ENCODE results near the gene PDZD2.

Gene PDZD2

GRCh38 chr5:31776976-31777651, 138.2 kb downstream of the PDZD2 start:
- no peak for FAIRE-seq

GRCh38 chr5:31781772-31782171, 142.8 kb downstream of the PDZD2 start:
- no peak for FAIRE-seq

GRCh38 chr5:31783086-31783645, 144.2 kb downstream of the PDZD2 start:
- no peak for FAIRE-seq

GRCh38 chr5:31783731-31784130, 144.8 kb downstream of the PDZD2 start:
- no peak for FAIRE-seq

- no peak for FAIRE-seq
Observed at GRCh38 chr5:31786090-31786631, 147.2 kb downstream of the PDZD2 start.

GRCh38 chr5:31794009-31794408, 155.1 kb downstream of the PDZD2 start:
- FAIRE-seq: no peak

GRCh38 chr5:31798168-31798567, 159.2 kb downstream of the PDZD2 start:
- no peak for FAIRE-seq

- no peak for FAIRE-seq
Observed at GRCh38 chr5:31800351-31800750, 161.4 kb downstream of the PDZD2 start.

- no peak for FAIRE-seq
Observed at GRCh38 chr5:31805785-31806400, 167.0 kb downstream of the PDZD2 start.

GRCh38 chr5:31806561-31806960, 167.6 kb downstream of the PDZD2 start:
- no peak for FAIRE-seq

GRCh38 chr5:31807789-31808540, 169.0 kb downstream of the PDZD2 start:
- FAIRE-seq: no peak

GRCh38 chr5:31809050-31809870, 170.3 kb downstream of the PDZD2 start:
- no peak for FAIRE-seq

- FAIRE-seq: no peak
Observed at GRCh38 chr5:31811210-31811609, 172.3 kb downstream of the PDZD2 start.

- no peak for FAIRE-seq
Observed at GRCh38 chr5:31815376-31815775, 176.4 kb downstream of the PDZD2 start.

- no peak for FAIRE-seq
Observed at GRCh38 chr5:31819926-31820516, 181.1 kb downstream of the PDZD2 start.

GRCh38 chr5:31823472-31823871, 184.5 kb downstream of the PDZD2 start:
- no peak for FAIRE-seq

GRCh38 chr5:31824869-31825517, 186.1 kb downstream of the PDZD2 start:
- FAIRE-seq: no peak

GRCh38 chr5:31825518-31826068, 186.7 kb downstream of the PDZD2 start:
- no peak for FAIRE-seq

- FAIRE-seq: no peak
Observed at GRCh38 chr5:31827867-31828266, 188.9 kb downstream of the PDZD2 start.

- no peak for FAIRE-seq
Observed at GRCh38 chr5:31832966-31833365, 194.0 kb downstream of the PDZD2 start.

GRCh38 chr5:31833710-31834109, 194.8 kb downstream of the PDZD2 start:
- no peak for FAIRE-seq
